ENCODE results near the gene OCRL.

DNA sequence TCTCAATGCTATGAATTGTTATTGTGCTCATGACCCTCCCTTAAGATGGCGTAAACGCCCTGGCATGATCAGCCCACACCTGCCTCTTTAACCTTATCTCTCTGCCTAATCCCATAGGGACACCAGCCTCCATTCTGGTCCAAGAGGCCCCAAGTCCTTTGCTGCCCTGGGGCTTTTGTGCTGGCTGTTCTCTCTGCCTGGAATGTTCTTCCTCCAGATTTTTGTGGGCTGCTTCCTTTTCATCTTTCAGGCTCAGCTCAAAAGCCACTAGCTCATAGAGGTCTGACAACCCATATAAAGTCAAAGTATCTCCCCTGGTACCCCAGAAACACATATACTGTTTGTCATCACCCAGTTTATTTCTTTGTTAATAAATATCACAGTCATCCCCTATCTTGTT is 72.3 kb downstream of the OCRL start:
- TF ChIP-seq, protein P1, sequence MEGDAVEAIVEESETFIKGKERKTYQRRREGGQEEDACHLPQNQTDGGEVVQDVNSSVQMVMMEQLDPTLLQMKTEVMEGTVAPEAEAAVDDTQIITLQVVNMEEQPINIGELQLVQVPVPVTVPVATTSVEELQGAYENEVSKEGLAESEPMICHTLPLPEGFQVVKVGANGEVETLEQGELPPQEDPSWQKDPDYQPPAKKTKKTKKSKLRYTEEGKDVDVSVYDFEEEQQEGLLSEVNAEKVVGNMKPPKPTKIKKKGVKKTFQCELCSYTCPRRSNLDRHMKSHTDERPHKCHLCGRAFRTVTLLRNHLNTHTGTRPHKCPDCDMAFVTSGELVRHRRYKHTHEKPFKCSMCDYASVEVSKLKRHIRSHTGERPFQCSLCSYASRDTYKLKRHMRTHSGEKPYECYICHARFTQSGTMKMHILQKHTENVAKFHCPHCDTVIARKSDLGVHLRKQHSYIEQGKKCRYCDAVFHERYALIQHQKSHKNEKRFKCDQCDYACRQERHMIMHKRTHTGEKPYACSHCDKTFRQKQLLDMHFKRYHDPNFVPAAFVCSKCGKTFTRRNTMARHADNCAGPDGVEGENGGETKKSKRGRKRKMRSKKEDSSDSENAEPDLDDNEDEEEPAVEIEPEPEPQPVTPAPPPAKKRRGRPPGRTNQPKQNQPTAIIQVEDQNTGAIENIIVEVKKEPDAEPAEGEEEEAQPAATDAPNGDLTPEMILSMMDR (IDR thresholded peaks at IDR 0.05), result no peak
- no peak for TF ChIP-seq EP300 (IDR thresholded peaks at IDR 0.05)
- TF ChIP-seq POLR2A (IDR thresholded peaks at IDR 0.05), result no peak
- no peak for TF ChIP-seq POLR2AphosphoS5 (IDR thresholded peaks at IDR 0.05)

Measured in upper lobe of left lung (tissue), 4 donors.